GM23338 (cell line): ENCODE measurements around the gene NAALADL2.

Experiments used
- CREB1 ChIP-seq: fragments of 250-450 bp; sonication (Bioruptor Pico); IDR thresholded peaks from 2 replicates; pipeline ENCODE4 v1.5.0; 2020; ENCODE audit warnings: low read depth, mild to moderate bottlenecking, moderate library complexity
- CTCF ChIP-seq, 2 experiments: fragments of 200-600 bp in 1 of 2; sonication (generic) in 1 of 2; conservative IDR thresholded peaks; 2 replicates each; pipeline versions ENCODE4 v1.5.1 to v1.6.1; 2016 to 2017; ENCODE audit warnings: antibody characterized with exemption in 2 of 2, low read depth in 2 of 2, mild to moderate bottlenecking in 2 of 2, moderate library complexity in 1 of 2
- EZH2 ChIP-seq: fragments of 200-600 bp; sonication (generic); IDR thresholded peaks from one replicate; pipeline ENCODE4 v1.8.0; 2017; ENCODE audit warnings: antibody characterized with exemption, mild to moderate bottlenecking, low read depth; ENCODE audit not compliant: unreplicated experiment
- EZH2phosphoT487 ChIP-seq: fragments of 200-600 bp; sonication (generic); IDR thresholded peaks from one replicate; pipeline ENCODE4 v1.8.1; 2018; ENCODE audit warnings: antibody characterized with exemption; ENCODE audit not compliant: unreplicated experiment
- JUNB ChIP-seq: IDR thresholded peaks from one replicate; pipeline ENCODE4 v1.6.1; 2016; ENCODE audit warnings: antibody characterized with exemption; ENCODE audit not compliant: unreplicated experiment
- POLR2AphosphoS5 ChIP-seq: IDR thresholded peaks from 2 replicates; pipeline ENCODE4 v1.6.1; 2016; ENCODE audit warnings: antibody characterized with exemption, low read depth
- STAT1 ChIP-seq: IDR thresholded peaks from one replicate; pipeline ENCODE4 v1.6.1; 2016; ENCODE audit warnings: antibody characterized with exemption; ENCODE audit not compliant: unreplicated experiment
- ZNF331 ChIP-seq: fragments of 250-450 bp; sonication (Bioruptor Pico); IDR thresholded peaks from 2 replicates; pipeline ENCODE4 v1.5.0; 2020; ENCODE audit warnings: low read depth, mild to moderate bottlenecking, moderate library complexity
- TF ChIP-seq, protein P1 (sequence below): IDR thresholded peaks from one replicate; pipeline ENCODE4 v1.6.1; 2018; ENCODE audit warnings: antibody characterized with exemption; ENCODE audit not compliant: unreplicated experiment
- TF ChIP-seq, protein P2 (sequence below): IDR thresholded peaks from 2 replicates; pipeline ENCODE4 v1.6.1; 2016; ENCODE audit warnings: antibody characterized with exemption

GRCh38 chr3:174883881-174884675, 24.9 kb downstream of the NAALADL2 start:
- TF ChIP-seq CTCF (conservative IDR thresholded peaks at IDR 0.05; ENCODE audit: low read depth in 2 of 2), result no peak
- no peak for TF ChIP-seq POLR2AphosphoS5
- no peak for TF ChIP-seq EZH2
- TF ChIP-seq ZNF331 (CRISPR knock-in tag), result no peak
- TF ChIP-seq, protein P1, sequence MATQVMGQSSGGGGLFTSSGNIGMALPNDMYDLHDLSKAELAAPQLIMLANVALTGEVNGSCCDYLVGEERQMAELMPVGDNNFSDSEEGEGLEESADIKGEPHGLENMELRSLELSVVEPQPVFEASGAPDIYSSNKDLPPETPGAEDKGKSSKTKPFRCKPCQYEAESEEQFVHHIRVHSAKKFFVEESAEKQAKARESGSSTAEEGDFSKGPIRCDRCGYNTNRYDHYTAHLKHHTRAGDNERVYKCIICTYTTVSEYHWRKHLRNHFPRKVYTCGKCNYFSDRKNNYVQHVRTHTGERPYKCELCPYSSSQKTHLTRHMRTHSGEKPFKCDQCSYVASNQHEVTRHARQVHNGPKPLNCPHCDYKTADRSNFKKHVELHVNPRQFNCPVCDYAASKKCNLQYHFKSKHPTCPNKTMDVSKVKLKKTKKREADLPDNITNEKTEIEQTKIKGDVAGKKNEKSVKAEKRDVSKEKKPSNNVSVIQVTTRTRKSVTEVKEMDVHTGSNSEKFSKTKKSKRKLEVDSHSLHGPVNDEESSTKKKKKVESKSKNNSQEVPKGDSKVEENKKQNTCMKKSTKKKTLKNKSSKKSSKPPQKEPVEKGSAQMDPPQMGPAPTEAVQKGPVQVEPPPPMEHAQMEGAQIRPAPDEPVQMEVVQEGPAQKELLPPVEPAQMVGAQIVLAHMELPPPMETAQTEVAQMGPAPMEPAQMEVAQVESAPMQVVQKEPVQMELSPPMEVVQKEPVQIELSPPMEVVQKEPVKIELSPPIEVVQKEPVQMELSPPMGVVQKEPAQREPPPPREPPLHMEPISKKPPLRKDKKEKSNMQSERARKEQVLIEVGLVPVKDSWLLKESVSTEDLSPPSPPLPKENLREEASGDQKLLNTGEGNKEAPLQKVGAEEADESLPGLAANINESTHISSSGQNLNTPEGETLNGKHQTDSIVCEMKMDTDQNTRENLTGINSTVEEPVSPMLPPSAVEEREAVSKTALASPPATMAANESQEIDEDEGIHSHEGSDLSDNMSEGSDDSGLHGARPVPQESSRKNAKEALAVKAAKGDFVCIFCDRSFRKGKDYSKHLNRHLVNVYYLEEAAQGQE, result no peak
- TF ChIP-seq JUNB, result no peak
- no peak for TF ChIP-seq EZH2phosphoT487
- TF ChIP-seq, protein P2, sequence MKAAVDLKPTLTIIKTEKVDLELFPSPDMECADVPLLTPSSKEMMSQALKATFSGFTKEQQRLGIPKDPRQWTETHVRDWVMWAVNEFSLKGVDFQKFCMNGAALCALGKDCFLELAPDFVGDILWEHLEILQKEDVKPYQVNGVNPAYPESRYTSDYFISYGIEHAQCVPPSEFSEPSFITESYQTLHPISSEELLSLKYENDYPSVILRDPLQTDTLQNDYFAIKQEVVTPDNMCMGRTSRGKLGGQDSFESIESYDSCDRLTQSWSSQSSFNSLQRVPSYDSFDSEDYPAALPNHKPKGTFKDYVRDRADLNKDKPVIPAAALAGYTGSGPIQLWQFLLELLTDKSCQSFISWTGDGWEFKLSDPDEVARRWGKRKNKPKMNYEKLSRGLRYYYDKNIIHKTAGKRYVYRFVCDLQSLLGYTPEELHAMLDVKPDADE, result no peak
- no peak for TF ChIP-seq STAT1
- no peak for TF ChIP-seq CREB1 (CRISPR knock-in tag)
